Ishikawa (cell line): Measurements from ENCODE around the gene GSK3A.

Source experiments
- CEBPB ChIP-seq: IDR thresholded peaks from 2 replicates; pipeline ENCODE4 v1.6.1; 2012
- EGR1 ChIP-seq: IDR thresholded peaks from 2 replicates; pipeline ENCODE4 v1.6.1; 2012
- EP300 ChIP-seq: IDR thresholded peaks from 2 replicates; pipeline ENCODE4 v1.6.1; 2012; ENCODE audit warnings: borderline replicate concordance
- MAX ChIP-seq: IDR thresholded peaks from 2 replicates; pipeline ENCODE4 v1.6.1; 2012
- RAD21 ChIP-seq: IDR thresholded peaks from 2 replicates; pipeline ENCODE4 v1.6.1; 2012; ENCODE audit warnings: low read depth
- TAF1 ChIP-seq: IDR thresholded peaks from 2 replicates; pipeline ENCODE4 v1.6.1; 2012; ENCODE audit warnings: low read depth, mild to moderate bottlenecking
- ZBTB7A ChIP-seq: IDR thresholded peaks from 2 replicates; pipeline ENCODE4 v1.6.1; 2012; ENCODE audit warnings: low read depth

- TF ChIP-seq TAF1 (no peak), EGR1 (peak; percentile 37; the same call in 1 of the 2 replicates), MAX (no peak), ZBTB7A (no peak; the same call in 1 of the 2 replicates), EP300 (no peak), CEBPB (no peak), RAD21 (no peak)
Measured at GRCh38 chr19:42253245-42254088, 11.1 kb upstream of the GSK3A start.
